NB4 (cell line): Measurements from ENCODE around the gene PPP1R1B.

ENCODE experiments used
- DNase-seq: peaks from one replicate; pipeline ENCODE4 v3.0.0; 2010; ENCODE audit warnings: low read depth
- H3K4me3 ChIP-seq: one replicate; pipeline ENCODE4 v1.5.1; 2011; ENCODE audit warnings: mild to moderate bottlenecking, low read depth, low read length, moderate library complexity
- CTCF ChIP-seq: IDR thresholded peaks from one replicate; pipeline ENCODE4 v1.5.1; 2012; ENCODE audit warnings: low read depth, low read length
- MAX ChIP-seq: IDR thresholded peaks from 2 replicates; pipeline ENCODE4 v1.6.1; 2011; ENCODE audit warnings: low read depth, low read length
- MYC ChIP-seq: IDR thresholded peaks from 2 replicates; pipeline ENCODE4 v1.6.1; 2011; ENCODE audit warnings: low read depth, low read length
- POLR2A ChIP-seq: IDR thresholded peaks from 2 replicates; pipeline ENCODE4 v1.6.1; 2011; ENCODE audit warnings: mild to moderate bottlenecking; ENCODE audit not compliant: insufficient read length; ENCODE audit errors: extremely low read depth

The PPP1R1B gene

GRCh38 chr17:39658346-39658745, 31.6 kb downstream of the PPP1R1B start:
- TF ChIP-seq CTCF (no peak), MYC (no peak), POLR2A (no peak), MAX (no peak)
- H3K4me3 ChIP-seq: no peak overlapping the region
- DNase-seq: no peak

- no peak for TF ChIP-seq MYC
- TF ChIP-seq CTCF: no peak
- no peak for TF ChIP-seq MAX
- TF ChIP-seq POLR2A: no peak
- H3K4me3 ChIP-seq: no peak overlapping the region
- no peak for DNase-seq
Observed at GRCh38 chr17:39658760-39659159, 32.0 kb downstream of the PPP1R1B start.

GRCh38 chr17:39659279-39660010, 32.7 kb downstream of the PPP1R1B start:
- TF ChIP-seq MAX: no peak
- TF ChIP-seq MYC: no peak
- no peak for TF ChIP-seq POLR2A
- no peak for TF ChIP-seq CTCF
- DNase-seq: no peak

GRCh38 chr17:39660011-39660360, 33.2 kb downstream of the PPP1R1B start:
- TF ChIP-seq MYC (no peak), CTCF (no peak), MAX (no peak), POLR2A (no peak)
- DNase-seq: no peak
- no peak overlapping the region for H3K4me3 ChIP-seq

More at GRCh38 chr17:39659279-39660010, 32.7 kb downstream of the PPP1R1B start:
- no peak overlapping the region for H3K4me3 ChIP-seq

GRCh38 chr17:39660397-39661385, 33.9 kb downstream of the PPP1R1B start:
- DNase-seq: no peak
- no peak overlapping the region for H3K4me3 ChIP-seq
- TF ChIP-seq MAX: no peak
- no peak for TF ChIP-seq MYC
- TF ChIP-seq POLR2A: no peak
- TF ChIP-seq CTCF: no peak
